Skeletal muscle cell (primary cell): Measurements from ENCODE around the gene BMPR2.
A peak's percentile ranks its signal among the peaks of the same experiment; 100 is the strongest.
"Not testable (repeated sequence)": the region's sequence is repeated elsewhere in the genome, so short reads cannot be mapped to it uniquely, and the experiment has no call there.

Experiments
- DNase-seq: peaks from one replicate; pipeline ENCODE4 v3.0.0-alpha.2; 2010; ENCODE audit warnings: low read depth
- H3K4me3 ChIP-seq: 2 replicates; pipeline ENCODE4 v1.5.1; 2011; ENCODE audit warnings: low read depth, mild to moderate bottlenecking, control low read depth, low read length, moderate library complexity

BMPR2 gene

GRCh38 chr2:202375609-202376408 is at the start of gene BMPR2:
BMPR2 (plus strand) TSS chr2:202376327; CDS start chr2:202377475, 1,148 bp downstream.
- H3K4me3 ChIP-seq: peak within 1 kb of the TSS; percentile 97
- DNase-seq: peak; percentile 68

GRCh38 chr2:202327858-202328257 is 48.3 kb upstream of the BMPR2 start:
- H3K4me3 ChIP-seq: no peak overlapping the region
- DNase-seq: no peak

- DNase-seq: peak; percentile 21
- H3K4me3 ChIP-seq: no peak overlapping the region
Measured at GRCh38 chr2:202335791-202336467, 40.2 kb upstream of the BMPR2 start.

GRCh38 chr2:202337151-202337550 is 39.0 kb upstream of the BMPR2 start:
- DNase-seq: no peak
- no peak overlapping the region for H3K4me3 ChIP-seq

- no peak for DNase-seq
- H3K4me3 ChIP-seq: no peak overlapping the region
Measured at GRCh38 chr2:202337706-202338346, 38.3 kb upstream of the BMPR2 start.

- peak; percentile 51 for DNase-seq
Measured at GRCh38 chr2:202339071-202339870, 36.9 kb upstream of the BMPR2 start.

GRCh38 chr2:202344178-202344577 is 31.9 kb upstream of the BMPR2 start:
- DNase-seq: no peak
- H3K4me3 ChIP-seq: no peak overlapping the region

More at GRCh38 chr2:202339071-202339870, 36.9 kb upstream of the BMPR2 start:
- no peak overlapping the region for H3K4me3 ChIP-seq

GRCh38 chr2:202346180-202346579 is 29.9 kb upstream of the BMPR2 start:
- no peak overlapping the region for H3K4me3 ChIP-seq
- DNase-seq: no peak

GRCh38 chr2:202353430-202353829 is 22.7 kb upstream of the BMPR2 start:
- H3K4me3 ChIP-seq: no peak overlapping the region
- no peak for DNase-seq

GRCh38 chr2:202355993-202356505 is 20.1 kb upstream of the BMPR2 start:
- no peak overlapping the region for H3K4me3 ChIP-seq
- no peak for DNase-seq

- not testable (repeated sequence) for DNase-seq
Measured at GRCh38 chr2:202358924-202359323, 17.2 kb upstream of the BMPR2 start.

GRCh38 chr2:202360646-202361045 is 15.5 kb upstream of the BMPR2 start:
- DNase-seq: no peak
- H3K4me3 ChIP-seq: no peak overlapping the region

More at GRCh38 chr2:202358924-202359323, 17.2 kb upstream of the BMPR2 start:
- H3K4me3 ChIP-seq: not testable (repeated sequence)

- H3K4me3 ChIP-seq: no peak overlapping the region
- DNase-seq: no peak
Measured at GRCh38 chr2:202361108-202361507, 15.0 kb upstream of the BMPR2 start.

- no peak for DNase-seq
- no peak overlapping the region for H3K4me3 ChIP-seq
Measured at GRCh38 chr2:202373490-202373889, 2.6 kb upstream of the BMPR2 start.

- H3K4me3 ChIP-seq: peak overlapping the region; percentile 97
- not testable (repeated sequence) for DNase-seq
Measured at GRCh38 chr2:202374383-202374782, 1.7 kb upstream of the BMPR2 start.

GRCh38 chr2:202375033-202375608 is 1.0 kb upstream of the BMPR2 start:
- DNase-seq: peak; percentile 41
- peak overlapping the region; percentile 97 for H3K4me3 ChIP-seq

- peak overlapping the region; percentile 97 for H3K4me3 ChIP-seq
- DNase-seq: no peak
Measured at GRCh38 chr2:202376460-202377206, 506 bp downstream of the BMPR2 start.

- peak overlapping the region; percentile 97 for H3K4me3 ChIP-seq
Measured at GRCh38 chr2:202377207-202377761, 1.2 kb downstream of the BMPR2 start.

More at GRCh38 chr2:202377207-202377761, 1.2 kb downstream of the BMPR2 start:
- DNase-seq: no peak
